Motor neuron (in vitro differentiated cells): Measurements from ENCODE around the gene THOP1. TPM values are rescaled to one million over a fixed set of nuclear protein-coding genes. Genes with fewer than 3 reads are reported as not detected.

Experiments used
- ATAC-seq, 8 experiments: fragments of 200-7000 bp; cut with Tn5 transposase; replicated peaks in 6 of 8; 2 replicates each; pipeline ENCODE4 v1.8.0; 2021; ENCODE audit warnings: mild to moderate bottlenecking in 8 of 8, moderate library complexity in 8 of 8
- H3K27ac ChIP-seq, 2 donors: fragments of 250-450 bp; sonication (Bioruptor Pico); 2 replicates each; pipeline ENCODE4 v1.9.0; 2021; ENCODE audit warnings: antibody characterized with exemption in 2 of 2, mild to moderate bottlenecking in 2 of 2, moderate library complexity in 1 of 2
- H3K4me1 ChIP-seq, 2 donors: fragments of 250-450 bp; sonication (Bioruptor Pico); replicated peaks in 1 of 2; 2 replicates each; pipeline ENCODE4 v1.6.1; 2021; ENCODE audit warnings: antibody characterized with exemption in 2 of 2, mild to moderate bottlenecking in 2 of 2, moderate library complexity in 1 of 2
- H3K4me3 ChIP-seq, 5 donors: fragments of 250-450 bp; sonication (Bioruptor Pico); 2 replicates each; pipeline ENCODE4 v1.9.0; 2021; ENCODE audit warnings: antibody characterized with exemption in 5 of 5, mild to moderate bottlenecking in 5 of 5, moderate library complexity in 4 of 5
- WGBS, 10 experiments: fragments of 450-650 bp; shearing (Covaris generic); methylation state at CpG; one replicate each; pipeline ENCODE4 v1.0.0; 2022; 5-methylcytosine and 5-hydroxymethylcytosine counted together
- in situ Hi-C, 9 experiments: fragments of 400-800 bp; cut with MboI; loops; one replicate each; pipeline ENCODE4 v1.15.0; 2021; ENCODE audit warnings: low sequenced_read_pairs in 9 of 9, low pct_unique_long_range_greater_than_20kb in 2 of 9; ENCODE audit not compliant: unreplicated experiment in 9 of 9
- total RNA-seq, 8 experiments: library from RNA; unstranded; fragments of 300-600 nt; gene quantifications; 2 replicates each; pipeline versions ENCODE4 v1.2.3 to v1.2.4, GENCODE V29; 2022

THOP1 gene
- total RNA-seq, 8 experiments from 2014 or later: 27.5 to 108 (median 41.7) TPM

DNA sequence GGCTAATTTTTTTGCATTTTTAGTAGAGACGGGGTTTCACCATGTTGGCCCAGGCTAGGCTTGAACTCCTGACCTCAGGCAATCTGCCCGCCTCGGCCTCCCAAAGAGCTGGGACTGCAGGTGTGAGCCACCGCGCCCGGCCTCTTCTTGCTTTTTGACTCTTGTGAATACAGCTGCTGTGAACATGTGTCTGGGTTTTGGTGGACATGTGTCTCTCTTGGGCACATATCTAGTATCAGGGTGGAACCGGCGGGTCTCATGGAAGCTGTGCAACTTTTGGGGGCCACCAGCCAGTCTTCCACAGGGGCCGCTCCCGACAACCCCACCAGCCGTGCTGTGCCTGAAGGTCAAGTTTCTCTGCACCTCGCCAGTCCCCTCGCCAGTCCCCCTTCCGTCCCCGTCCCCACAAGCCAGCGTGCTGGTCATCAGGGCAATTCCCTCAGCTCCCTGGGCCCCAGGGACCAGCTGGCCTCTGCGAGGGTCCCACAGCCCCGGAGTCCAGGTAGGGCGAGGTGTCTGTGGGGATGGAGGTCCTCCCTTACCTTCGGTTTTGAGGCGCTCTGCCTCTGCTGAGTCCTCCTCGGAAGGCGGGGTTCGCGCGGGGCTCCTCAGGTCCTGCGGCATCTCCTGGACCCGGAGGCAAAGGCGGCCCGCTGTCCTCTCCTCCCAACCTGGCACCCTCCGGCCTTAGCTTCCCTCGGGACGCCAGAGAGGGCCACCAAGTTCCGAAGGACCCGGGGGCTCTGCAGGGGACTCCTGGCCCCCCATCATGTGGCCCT, 18.5 kb upstream of the THOP1 start:
- ATAC-seq: no peak
- no peak overlapping the region for H3K27ac ChIP-seq
- no peak overlapping the region for H3K4me3 ChIP-seq
- in situ Hi-C loops: no loop called here
- H3K4me1 ChIP-seq: no peaks in the 10 kb centered on the region
- WGBS, 10 experiments: 92 to 100% (median 97%) methylated on average over 1 to 6 of the region's 35 CpGs; no CpG with 5 or more reads in 5 of the 10 experiments

DNA sequence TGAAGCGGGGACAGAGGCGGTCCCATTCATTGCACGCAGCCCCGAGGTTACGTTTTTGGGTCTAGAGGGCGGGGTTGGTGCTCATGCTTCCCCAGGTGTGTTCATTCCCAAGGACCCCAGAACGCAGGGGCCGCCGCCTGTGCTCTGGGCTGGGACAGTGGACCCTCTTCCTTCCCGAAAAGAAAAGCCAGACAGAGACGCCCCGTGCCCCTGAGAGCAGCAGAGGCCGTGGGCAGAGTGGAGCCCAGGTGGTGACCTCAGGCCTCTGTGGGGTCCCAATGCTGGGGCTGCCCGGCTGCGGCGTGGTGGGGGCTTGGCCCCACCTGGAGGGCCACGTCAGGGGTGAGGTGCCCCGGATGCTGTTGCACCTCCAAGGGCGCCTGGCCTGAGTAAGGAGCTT, 17.6 kb upstream of the THOP1 start:
- in situ Hi-C loops: no loop called here
- Histone ChIP-seq H3K4me1 (no peaks in the 10 kb centered on the region), H3K4me3 (no peak overlapping the region), H3K27ac (no peak overlapping the region)
- peak in 2 of 8 experiments; percentile 1 to 8 for ATAC-seq
- 95 to 100% (median 100%) methylated on average over 2 to 6 of the region's 19 CpGs; no CpG with 5 or more reads in 6 of the 10 experiments for WGBS, 10 experiments

DNA sequence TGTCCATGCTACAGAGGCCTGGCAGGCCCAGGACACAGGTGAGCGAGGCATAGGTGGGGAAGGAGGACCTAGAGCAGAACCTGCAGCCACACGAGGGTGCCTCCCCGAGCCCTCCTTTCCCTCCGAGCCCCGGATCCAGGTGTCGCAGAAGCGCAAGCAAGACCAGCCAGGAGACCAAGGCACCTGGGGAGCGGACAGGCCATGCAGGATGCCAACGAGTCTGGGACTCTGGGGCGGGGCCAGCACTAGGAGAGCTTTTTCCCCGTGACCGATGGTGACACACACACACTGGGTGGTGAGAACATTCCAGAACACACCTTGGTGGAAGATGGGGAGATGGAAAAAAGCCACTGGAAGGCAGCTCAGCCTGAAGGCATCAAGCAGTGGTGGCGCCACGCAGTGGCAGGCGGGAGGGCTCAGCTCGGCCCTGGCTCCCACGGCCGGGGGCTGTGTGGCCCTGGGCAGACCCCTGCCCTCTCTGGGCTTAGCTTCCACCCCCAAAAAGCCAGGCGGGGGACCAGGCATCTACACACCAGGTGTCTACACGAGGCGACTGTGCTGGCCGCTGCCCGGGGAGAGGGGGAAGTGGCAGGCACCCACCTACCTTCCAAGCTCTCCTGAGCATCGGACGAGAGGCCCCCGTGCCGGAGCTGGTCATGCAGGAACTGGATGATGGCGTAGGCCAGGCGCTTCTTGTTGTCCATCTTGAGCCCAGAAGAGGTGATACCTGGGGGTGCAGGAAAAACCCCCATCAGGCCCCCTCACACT, 16.8 kb upstream of the THOP1 start:
- ATAC-seq: no peak
- WGBS, 10 experiments: 60 to 100% (median 97%) methylated on average over 1 to 7 of the region's 29 CpGs; no CpG with 5 or more reads in 4 of the 10 experiments
- in situ Hi-C loops: no loop called here

DNA sequence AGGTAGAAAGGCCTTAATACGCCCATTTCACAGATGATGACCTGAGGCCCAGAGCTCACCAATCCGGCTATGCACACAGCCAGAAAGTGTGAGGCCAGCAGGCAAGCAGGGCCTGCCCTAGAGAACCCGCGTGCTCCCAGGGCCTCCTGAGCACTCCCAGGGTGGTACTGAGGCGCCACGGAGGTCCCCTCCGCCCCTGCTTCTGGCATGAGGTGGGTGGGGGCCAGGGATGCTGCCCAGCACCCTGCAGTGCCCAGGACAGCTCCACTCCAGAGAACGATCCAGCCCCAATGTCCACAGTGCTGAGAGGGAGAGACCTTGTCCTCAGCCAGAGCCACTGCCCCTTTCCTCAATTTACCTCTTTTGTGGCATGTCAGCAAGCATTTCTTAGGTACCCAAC, 16.1 kb upstream of the THOP1 start:
- in situ Hi-C loops: no loop called here
- H3K27ac ChIP-seq: no peak overlapping the region
- WGBS, 10 experiments: 83 to 100% (median 98%) methylated on average over 1 to 4 of the region's 8 CpGs; no CpG with 5 or more reads in 7 of the 10 experiments
- ATAC-seq: no peak
- no peak overlapping the region for H3K4me3 ChIP-seq
- no peaks in the 10 kb centered on the region for H3K4me1 ChIP-seq

More for the DNA sequence above, 16.8 kb upstream of the THOP1 start:
- H3K27ac ChIP-seq: no peak overlapping the region
- no peak overlapping the region for H3K4me3 ChIP-seq
- no peaks in the 10 kb centered on the region for H3K4me1 ChIP-seq

DNA sequence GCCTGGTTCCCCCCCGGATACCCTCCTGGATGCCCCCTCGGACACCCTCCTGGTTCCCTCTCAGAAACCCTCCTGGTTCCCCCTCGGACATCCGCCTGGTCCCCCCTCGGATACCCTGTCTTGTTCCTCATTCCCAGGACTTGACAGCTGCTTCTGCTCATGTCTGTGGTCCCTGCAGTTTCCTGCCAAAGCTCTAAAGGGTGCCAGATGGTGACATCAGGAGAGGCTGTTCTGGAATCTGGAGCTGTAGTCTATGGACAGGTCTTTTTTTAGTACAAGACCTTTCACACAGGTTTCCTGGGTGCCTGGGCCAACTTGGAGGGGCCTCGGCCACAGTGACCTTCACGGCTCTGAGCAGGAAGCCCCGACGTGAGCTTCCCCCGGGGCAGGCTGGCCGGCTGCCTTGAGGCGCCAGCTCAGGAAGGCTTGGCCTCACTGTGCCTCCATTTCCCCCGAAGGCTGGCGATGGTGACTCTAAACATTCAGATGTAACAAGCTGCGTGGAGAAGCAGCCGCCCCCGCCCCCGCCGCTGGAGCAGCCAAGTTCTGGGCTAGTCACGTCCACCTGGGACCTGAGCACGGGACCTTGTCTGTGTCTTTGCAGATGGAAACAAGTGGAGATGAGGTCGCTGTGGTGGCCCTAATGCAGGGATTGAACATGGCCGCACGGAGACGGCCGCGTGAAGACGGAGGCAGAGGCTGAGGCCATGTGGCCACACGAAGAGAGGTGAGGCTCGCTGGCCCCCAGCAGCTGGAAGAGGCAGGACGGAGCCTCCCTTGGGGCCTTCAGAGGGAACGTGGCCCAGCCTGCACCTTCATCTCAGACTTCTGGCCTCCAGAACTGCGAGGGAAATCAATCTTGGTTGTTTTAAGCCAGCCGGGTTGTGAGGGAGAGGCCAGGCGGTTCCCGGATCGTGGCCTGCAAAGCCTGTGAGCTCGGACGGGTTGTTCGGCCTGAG, 15.0 kb upstream of the THOP1 start:
- 90% methylated on average over 2 to 17 of the region's 40 CpGs; no CpG with 5 or more reads in 6 of the 10 experiments for WGBS, 10 experiments
- no peaks in the 10 kb centered on the region for H3K4me1 ChIP-seq
- no peak for ATAC-seq
- H3K27ac ChIP-seq: no peak overlapping the region
- H3K4me3 ChIP-seq: no peak overlapping the region
- in situ Hi-C loops: no loop called here

DNA sequence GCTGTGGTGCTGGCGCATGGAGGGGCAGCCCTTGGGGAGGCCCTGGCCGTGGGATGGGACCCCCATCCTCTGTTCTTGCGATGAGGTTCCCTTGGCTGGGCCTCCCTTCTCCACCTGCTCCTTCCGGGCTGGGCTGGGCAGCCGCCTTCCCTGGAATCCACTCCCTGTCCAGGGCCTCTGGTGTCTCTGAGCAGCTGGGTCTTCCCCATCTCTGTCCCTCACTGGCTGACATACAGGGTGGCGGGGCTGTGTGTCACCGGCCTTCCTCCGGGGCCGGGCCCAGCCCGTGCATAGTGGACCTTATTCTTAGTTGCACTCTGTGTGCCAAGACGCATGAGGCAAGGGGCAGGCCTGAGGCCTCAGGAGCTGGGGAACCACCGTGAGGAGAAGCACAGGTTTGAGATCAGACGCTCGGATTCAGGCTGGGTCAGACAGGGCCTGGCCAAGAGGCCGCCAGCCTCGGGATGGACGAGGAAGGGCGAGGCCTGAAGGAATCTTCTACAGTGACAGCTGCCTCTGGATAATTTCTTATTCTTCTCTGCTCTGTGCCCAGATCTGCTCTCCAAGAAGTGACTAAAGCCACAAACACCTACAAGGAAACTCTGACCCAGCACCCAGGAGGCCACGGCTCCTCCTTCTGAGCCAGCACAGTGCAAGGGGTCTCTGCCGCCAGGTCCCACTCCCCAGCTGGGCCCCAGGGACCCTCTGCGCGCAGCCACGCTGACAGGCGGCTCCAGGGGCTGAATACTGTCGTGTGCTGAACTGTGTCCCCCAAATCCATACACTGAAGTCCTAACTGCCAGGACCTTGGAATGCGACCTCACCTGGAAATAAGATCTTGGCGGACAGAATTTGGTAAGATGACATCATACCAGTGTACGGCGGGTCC, 13.3 kb upstream of the THOP1 start:
- Histone ChIP-seq H3K27ac (peak overlapping the region in 1 of 2 donors; percentile 51), H3K4me3 (no peak overlapping the region), H3K4me1 (peaks cover 0 to 3% of the 10 kb centered on the region in 2 donors)
- WGBS, 10 experiments: 73 to 95% (median 91%) methylated on average over 4 to 9 of the region's 29 CpGs; no CpG with 5 or more reads in 4 of the 10 experiments
- in situ Hi-C loops: no loop called here
- ATAC-seq: peak; percentile 25 to 87 (median 66)

DNA sequence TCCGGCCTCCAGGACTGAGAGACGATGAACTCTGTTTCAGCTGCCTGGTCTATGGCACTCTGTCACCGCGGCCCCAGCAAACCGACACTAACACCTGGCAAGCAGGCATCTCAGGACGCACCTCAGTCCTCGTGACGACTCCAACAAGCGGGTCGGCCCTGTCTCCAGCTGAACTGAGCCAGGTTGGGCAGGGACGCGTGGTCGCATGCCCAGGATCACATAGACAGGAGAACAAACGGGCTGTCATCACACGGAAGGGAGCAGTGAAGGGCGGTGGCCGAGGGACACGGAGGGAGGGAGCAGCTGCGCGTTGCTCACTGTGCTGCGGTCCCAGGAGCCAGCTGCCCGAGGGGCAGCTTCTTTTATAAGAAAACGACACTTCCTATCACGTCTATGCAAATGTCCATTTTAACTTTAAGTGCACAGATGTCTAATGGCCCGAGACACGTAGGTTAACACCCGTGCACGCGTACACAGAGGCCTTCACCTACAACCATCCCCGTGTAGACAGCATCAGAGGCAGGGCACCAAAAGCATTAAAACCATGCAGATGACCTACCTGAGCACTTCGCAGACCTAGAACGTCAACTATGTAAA, 11.1 kb upstream of the THOP1 start:
- 50 to 90% (median 80%) methylated on average over 2 to 9 of the region's 32 CpGs; no CpG with 5 or more reads in 4 of the 10 experiments for WGBS, 10 experiments
- no peak overlapping the region for H3K4me3 ChIP-seq
- in situ Hi-C loops: no loop called here
- no peak overlapping the region for H3K27ac ChIP-seq
- H3K4me1 ChIP-seq: peaks cover 0 to 3% of the 10 kb centered on the region in 2 donors
- peak in 1 of 8 experiments; percentile 17 for ATAC-seq

DNA sequence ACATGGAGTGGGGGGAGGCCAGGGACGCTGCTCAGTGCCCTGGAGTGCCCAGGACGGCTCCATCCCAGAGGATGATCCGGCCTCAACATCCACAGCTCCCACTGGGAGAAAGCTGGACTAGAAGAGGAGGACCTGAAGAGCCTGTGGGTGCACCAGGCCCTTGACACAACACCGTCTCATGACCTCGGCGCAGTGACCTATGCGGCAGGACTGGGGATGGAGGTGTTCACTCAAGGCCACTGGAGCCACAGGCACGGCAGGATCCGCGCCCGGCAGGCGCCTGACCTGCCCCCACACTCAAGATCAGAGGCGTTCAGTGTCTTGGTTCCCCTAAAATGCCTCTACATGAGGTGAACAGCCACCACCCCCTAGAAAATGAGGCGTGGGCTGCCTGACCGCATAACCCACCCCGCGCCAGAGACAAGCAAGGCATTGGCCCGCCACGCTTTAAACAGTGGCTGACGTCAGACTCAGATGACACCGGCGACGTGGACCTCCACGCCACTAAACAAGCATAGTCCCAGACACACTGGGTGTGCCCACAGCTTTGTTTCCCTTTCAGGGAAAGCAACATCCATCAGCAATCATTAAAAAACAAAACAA, 10.2 kb upstream of the THOP1 start:
- Histone ChIP-seq H3K4me3 (no peak overlapping the region), H3K4me1 (peaks cover 0 to 3% of the 10 kb centered on the region in 2 donors), H3K27ac (no peak overlapping the region)
- 87 to 100% (median 98%) methylated on average over 1 to 4 of the region's 24 CpGs; no CpG with 5 or more reads in 6 of the 10 experiments for WGBS, 10 experiments
- ATAC-seq: peak in 4 of 8 experiments; percentile 1 to 29 (median 7)
- in situ Hi-C loops: no loop called here

DNA sequence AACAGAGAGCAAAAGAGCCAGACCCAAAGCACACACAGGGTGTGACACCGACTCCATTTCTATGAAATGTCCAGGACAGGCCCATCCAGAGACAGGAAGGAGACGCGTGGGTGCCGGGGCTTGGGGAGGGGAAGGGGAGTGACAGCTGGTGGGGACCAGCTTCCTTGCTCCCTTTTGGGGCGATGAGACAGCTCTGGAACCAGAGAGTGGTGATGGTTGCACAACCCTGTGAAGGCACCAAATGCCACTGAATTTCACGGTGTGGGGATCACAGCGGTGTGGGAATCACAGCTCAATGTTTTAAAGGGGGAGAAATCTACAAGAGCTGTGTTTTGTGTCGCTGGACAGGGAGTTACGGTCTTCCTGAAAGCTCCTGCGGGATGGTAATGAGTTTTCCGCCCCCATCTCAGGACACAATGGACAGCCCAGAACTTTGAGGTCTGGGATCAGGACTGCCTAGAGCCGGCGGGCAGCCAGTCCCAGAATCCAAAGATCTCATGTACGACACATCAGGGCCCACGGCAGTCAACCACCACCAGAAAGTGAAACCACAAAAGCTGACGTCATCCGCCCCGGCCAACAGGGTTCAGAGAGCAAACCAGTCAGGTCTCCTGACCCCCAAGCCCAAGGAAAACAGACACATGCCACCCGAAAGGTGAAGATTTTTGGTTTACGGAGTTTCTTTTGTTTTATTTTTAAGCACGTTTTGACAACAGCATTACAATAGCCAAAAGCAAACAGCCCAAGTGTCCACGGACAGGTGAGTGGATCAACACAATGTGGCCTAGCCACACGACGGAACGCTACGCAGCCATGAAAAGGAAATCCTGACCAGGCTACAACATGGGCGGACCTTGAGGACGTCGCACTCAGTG, 9.5 kb upstream of the THOP1 start:
- in situ Hi-C loops: no loop called here
- Histone ChIP-seq H3K4me3 (no peak overlapping the region), H3K27ac (peak overlapping the region; percentile 26 to 54), H3K4me1 (peaks cover 0 to 3% of the 10 kb centered on the region in 2 donors)
- peak in 4 of 8 experiments; percentile 37 to 56 (median 50) for ATAC-seq
- WGBS, 10 experiments: 86 to 100% (median 90%) methylated on average over 5 to 18 of the region's 29 CpGs; no CpG with 5 or more reads in 1 of the 10 experiments

DNA sequence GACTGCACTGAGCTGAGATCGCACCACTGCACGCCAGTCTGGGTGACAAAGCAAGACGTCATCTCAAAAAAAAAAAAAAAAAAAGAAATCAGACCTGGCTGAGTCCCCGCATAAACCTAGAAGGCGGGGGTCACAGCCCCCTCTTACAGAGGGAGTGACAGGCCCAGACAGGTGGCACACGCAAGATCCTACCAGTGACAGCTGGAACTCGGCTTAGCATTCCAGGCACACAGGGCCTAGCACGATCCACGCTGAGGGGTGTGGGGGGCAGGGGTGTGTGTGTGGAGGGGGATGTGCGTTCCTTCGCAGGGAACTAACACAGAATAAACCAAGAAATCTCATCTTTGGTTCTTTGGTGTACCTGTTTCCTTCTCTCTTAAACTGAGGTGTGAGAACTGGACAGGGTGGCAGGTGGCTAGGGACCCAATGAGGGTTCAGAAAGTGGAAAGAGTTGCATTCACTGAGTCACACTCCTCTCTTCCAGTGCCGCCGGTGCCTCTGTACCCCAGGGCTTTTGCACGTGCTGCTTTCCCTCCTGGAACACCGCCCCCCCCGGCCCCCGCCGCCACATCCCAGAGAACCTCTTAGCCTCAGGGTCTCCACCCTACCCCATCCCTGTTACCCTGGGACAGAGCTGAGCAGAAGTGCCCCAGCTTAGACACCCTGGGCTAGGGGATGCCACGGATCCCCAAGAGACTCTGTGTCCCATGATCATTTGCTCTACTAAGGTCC, 7.2 kb upstream of the THOP1 start:
- ATAC-seq: no peak
- Histone ChIP-seq H3K4me3 (no peak overlapping the region), H3K27ac (no peak overlapping the region), H3K4me1 (peaks cover 10 to 15% of the 10 kb centered on the region in 2 donors)
- in situ Hi-C loops: no loop called here
- 80 to 100% (median 80%) methylated on average over 1 to 5 of the region's 19 CpGs; no CpG with 5 or more reads in 7 of the 10 experiments for WGBS, 10 experiments
